HepG2 (cell line): ENCODE results near the gene CERS4. TPM values are rescaled to one million over a fixed set of nuclear protein-coding genes. Genes with fewer than 3 reads are reported as not detected.
A peak's percentile ranks its signal among the peaks of the same experiment; 100 is the strongest.

Experiments
- BRD4 ChIP-seq: sonication (generic); formaldehyde crosslinking; IDR thresholded peaks from 2 replicates; pipeline ENCODE4 v1.4.0; 2020; ENCODE audit warnings: missing genetic modification reagents
- CC2D1A ChIP-seq: sonication (generic); formaldehyde crosslinking; IDR thresholded peaks from 2 replicates; pipeline ENCODE4 v1.8.1; 2023; ENCODE audit warnings: mild to moderate bottlenecking, missing genetic modification reagents
- CHCHD3 ChIP-seq: sonication (generic); formaldehyde crosslinking; IDR thresholded peaks from 2 replicates; pipeline ENCODE4 v1.8.0; 2022; ENCODE audit warnings: mild to moderate bottlenecking, missing genetic modification reagents, moderate library complexity
- GABPB1 ChIP-seq: IDR thresholded peaks from 2 replicates; pipeline ENCODE4 v1.6.1; 2016; ENCODE audit warnings: mild to moderate bottlenecking, missing genetic modification reagents, moderate library complexity, missing compliant biosample characterization
- HNRNPH1 ChIP-seq: fragments of 200-400 bp; formaldehyde crosslinking; optimal IDR thresholded peaks from 2 replicates; pipeline ENCODE3; 2017; ENCODE audit warnings: mild to moderate bottlenecking, low read depth, low read length
- ISL2 ChIP-seq: sonication (generic); formaldehyde crosslinking; IDR thresholded peaks from 2 replicates; pipeline ENCODE4 v1.5.0; 2020; ENCODE audit warnings: missing genetic modification reagents
- ISX ChIP-seq: sonication (generic); formaldehyde crosslinking; conservative IDR thresholded peaks from 2 replicates; pipeline ENCODE4 v1.5.0; 2020; ENCODE audit warnings: missing genetic modification reagents
- MXI1 ChIP-seq: IDR thresholded peaks from 3 replicates; pipeline ENCODE4 v1.6.1; 2012; ENCODE audit warnings: low read depth, low read length, inconsistent platforms, borderline replicate concordance
- NR2F6 ChIP-seq, 2 experiments: IDR thresholded peaks; 2 replicates each; pipeline ENCODE4 v1.6.1; 2016; ENCODE audit warnings: antibody characterized with exemption in 1 of 2, mild to moderate bottlenecking in 1 of 2
- RELA ChIP-seq: sonication (generic); formaldehyde crosslinking; IDR thresholded peaks from 2 replicates; pipeline ENCODE4 v1.4.0; 2020; ENCODE audit warnings: missing genetic modification reagents
- TEAD3 ChIP-seq: optimal IDR thresholded peaks from 2 replicates; pipeline ENCODE3; 2016; ENCODE audit warnings: borderline replicate concordance
- ZNF598 ChIP-seq: sonication (generic); formaldehyde crosslinking; IDR thresholded peaks from 2 replicates; pipeline ENCODE4 v1.5.1; 2020; ENCODE audit warnings: mild to moderate bottlenecking, missing genetic modification reagents, borderline replicate concordance
- polyA plus RNA-seq, 8 experiments: library from polyadenylated mRNA; depleted of rRNA in 3 of 8; stranded (reverse) in 7 of 8; unstranded in 1 of 8; fragments of >200 nt; fragmentation: Illumina TruSeq in 4 of 8; extraction: Trizol in 4 of 8; gene quantifications; 2 replicates each; pipeline versions ENCODE4 v1.2.1 to v1.2.3, GENCODE V29; 2011 to 2016; ENCODE audit warnings: low read depth in 4 of 8, missing spikeins in 1 of 8, mixed read lengths in 1 of 8; ENCODE audit not compliant: insufficient read depth in 1 of 8
- total RNA-seq, 5 experiments: library from RNA; depleted of rRNA; stranded (reverse); fragments of >200 nt; fragmentation: Illumina TruSeq; extraction: Trizol; gene quantifications; 2 replicates each; pipeline ENCODE4 v1.2.3, GENCODE V29; 2016; ENCODE audit warnings: low read depth in 1 of 5
- TF ChIP-seq, protein P1 (sequence below): sonication (generic); formaldehyde crosslinking; IDR thresholded peaks from 2 replicates; pipeline ENCODE4 v1.4.0; 2020; ENCODE audit warnings: missing genetic modification reagents
- TF ChIP-seq, protein P2 (sequence below): sonication (generic); formaldehyde crosslinking; IDR thresholded peaks from 2 replicates; pipeline ENCODE4 v1.4.0; 2020; ENCODE audit warnings: mild to moderate bottlenecking, missing genetic modification reagents
- TF ChIP-seq, protein P3 (sequence below): sonication (generic); formaldehyde crosslinking; IDR thresholded peaks from 2 replicates; pipeline ENCODE4 v1.4.0; 2020; ENCODE audit warnings: missing genetic modification reagents, mild to moderate bottlenecking, borderline replicate concordance
- TF ChIP-seq, protein P4 (sequence below): sonication (generic); formaldehyde crosslinking; IDR thresholded peaks from 2 replicates; pipeline ENCODE4 v1.4.0; 2020; ENCODE audit warnings: mild to moderate bottlenecking, missing genetic modification reagents
- TF ChIP-seq, protein P5 (sequence below): IDR thresholded peaks from 2 replicates; pipeline ENCODE4 v1.6.1; 2018; ENCODE audit warnings: missing genetic modification reagents, mild to moderate bottlenecking, missing compliant biosample characterization
- TF ChIP-seq, protein P6 (sequence below): sonication (generic); formaldehyde crosslinking; IDR thresholded peaks from 2 replicates; pipeline ENCODE4 v1.4.0; 2020; ENCODE audit warnings: missing genetic modification reagents

CERS4 gene
- total and polyA plus RNA-seq, 2 of the 13 experiments (the other 11 are each of a cell fraction or from before 2014, with no cell fraction given) = 74.7 to 83.5 TPM

DNA sequence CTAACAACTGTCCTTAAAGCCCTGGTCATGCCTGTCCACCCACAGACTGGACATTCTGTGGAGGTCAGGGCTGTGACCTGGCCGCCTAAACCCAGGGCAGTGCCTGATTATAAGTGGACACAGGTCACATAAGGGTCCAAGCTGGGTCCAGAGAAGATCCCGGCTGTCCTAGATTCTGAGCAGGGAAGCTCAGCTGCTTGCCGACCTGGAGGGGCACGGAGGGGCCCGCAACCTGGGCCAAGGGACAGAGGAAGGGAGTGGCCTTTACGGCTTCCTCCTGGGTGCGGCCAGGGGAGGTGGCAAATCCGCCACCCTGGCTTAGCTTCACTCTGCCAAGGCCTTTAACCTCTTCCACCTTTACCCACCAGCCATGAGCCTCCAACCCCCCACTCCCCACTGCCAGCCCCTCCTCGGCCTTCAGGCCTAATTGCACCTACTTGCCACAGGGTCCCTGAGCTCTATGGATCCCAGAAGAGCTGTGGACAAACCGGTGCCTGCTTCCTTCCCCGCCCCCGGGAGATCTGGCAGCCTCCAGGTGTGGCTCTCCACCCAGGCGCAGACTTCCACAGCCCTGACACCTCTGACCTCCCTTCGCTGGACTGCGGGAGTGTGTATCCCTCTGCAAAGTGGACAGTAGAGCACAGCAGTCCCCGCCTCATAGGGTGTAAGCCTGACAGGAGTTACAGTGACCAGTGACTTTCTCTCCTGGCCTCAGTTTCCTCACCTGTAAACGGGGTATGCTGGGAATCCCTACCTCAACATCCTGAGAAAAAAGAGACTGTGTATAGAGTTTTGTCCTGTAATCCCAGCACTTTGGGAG is 97.3 kb downstream of the CERS4 start (continued):
- TF ChIP-seq, protein P1, sequence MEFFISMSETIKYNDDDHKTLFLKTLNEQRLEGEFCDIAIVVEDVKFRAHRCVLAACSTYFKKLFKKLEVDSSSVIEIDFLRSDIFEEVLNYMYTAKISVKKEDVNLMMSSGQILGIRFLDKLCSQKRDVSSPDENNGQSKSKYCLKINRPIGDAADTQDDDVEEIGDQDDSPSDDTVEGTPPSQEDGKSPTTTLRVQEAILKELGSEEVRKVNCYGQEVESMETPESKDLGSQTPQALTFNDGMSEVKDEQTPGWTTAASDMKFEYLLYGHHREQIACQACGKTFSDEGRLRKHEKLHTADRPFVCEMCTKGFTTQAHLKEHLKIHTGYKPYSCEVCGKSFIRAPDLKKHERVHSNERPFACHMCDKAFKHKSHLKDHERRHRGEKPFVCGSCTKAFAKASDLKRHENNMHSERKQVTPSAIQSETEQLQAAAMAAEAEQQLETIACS (CRISPR knock-in tag) = peak; percentile 12; the same call in 1 of the 2 replicates
- TF ChIP-seq CC2D1A = no peak
- TF ChIP-seq, protein P2, sequence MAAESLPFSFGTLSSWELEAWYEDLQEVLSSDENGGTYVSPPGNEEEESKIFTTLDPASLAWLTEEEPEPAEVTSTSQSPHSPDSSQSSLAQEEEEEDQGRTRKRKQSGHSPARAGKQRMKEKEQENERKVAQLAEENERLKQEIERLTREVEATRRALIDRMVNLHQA = no peak
- no peak for TF ChIP-seq TEAD3
- no peak for TF ChIP-seq RELA
- TF ChIP-seq NR2F6 (IDR thresholded peaks at IDR 0.05) = peak; percentile 25; the same call in 1 of the 2 replicates
- TF ChIP-seq NR2F6 (CRISPR knock-in tag; IDR thresholded peaks at IDR 0.05) = no peak
- TF ChIP-seq CHCHD3 = no peak
- no peak for TF ChIP-seq ISL2 (CRISPR knock-in tag)
- no peak for TF ChIP-seq BRD4 (CRISPR knock-in tag)
- TF ChIP-seq ZNF598 (CRISPR knock-in tag) = no peak
- TF ChIP-seq GABPB1 (CRISPR knock-in tag) = no peak
- TF ChIP-seq ISX = no peak
- TF ChIP-seq, protein P3, sequence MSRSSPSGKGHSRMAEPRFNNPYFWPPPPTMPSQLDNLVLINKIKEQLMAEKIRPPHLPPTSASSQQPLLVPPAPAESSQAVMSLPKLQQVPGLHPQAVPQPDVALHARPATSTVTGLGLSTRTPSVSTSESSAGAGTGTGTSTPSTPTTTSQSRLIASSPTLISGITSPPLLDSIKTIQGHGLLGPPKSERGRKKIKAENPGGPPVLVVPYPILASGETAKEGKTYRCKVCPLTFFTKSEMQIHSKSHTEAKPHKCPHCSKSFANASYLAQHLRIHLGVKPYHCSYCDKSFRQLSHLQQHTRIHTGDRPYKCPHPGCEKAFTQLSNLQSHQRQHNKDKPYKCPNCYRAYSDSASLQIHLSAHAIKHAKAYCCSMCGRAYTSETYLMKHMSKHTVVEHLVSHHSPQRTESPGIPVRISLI (CRISPR knock-in tag) = no peak
- TF ChIP-seq MXI1 = no peak
- TF ChIP-seq, protein P4, sequence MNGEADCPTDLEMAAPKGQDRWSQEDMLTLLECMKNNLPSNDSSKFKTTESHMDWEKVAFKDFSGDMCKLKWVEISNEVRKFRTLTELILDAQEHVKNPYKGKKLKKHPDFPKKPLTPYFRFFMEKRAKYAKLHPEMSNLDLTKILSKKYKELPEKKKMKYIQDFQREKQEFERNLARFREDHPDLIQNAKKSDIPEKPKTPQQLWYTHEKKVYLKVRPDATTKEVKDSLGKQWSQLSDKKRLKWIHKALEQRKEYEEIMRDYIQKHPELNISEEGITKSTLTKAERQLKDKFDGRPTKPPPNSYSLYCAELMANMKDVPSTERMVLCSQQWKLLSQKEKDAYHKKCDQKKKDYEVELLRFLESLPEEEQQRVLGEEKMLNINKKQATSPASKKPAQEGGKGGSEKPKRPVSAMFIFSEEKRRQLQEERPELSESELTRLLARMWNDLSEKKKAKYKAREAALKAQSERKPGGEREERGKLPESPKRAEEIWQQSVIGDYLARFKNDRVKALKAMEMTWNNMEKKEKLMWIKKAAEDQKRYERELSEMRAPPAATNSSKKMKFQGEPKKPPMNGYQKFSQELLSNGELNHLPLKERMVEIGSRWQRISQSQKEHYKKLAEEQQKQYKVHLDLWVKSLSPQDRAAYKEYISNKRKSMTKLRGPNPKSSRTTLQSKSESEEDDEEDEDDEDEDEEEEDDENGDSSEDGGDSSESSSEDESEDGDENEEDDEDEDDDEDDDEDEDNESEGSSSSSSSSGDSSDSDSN (CRISPR knock-in tag) = no peak
- TF ChIP-seq, protein P5, sequence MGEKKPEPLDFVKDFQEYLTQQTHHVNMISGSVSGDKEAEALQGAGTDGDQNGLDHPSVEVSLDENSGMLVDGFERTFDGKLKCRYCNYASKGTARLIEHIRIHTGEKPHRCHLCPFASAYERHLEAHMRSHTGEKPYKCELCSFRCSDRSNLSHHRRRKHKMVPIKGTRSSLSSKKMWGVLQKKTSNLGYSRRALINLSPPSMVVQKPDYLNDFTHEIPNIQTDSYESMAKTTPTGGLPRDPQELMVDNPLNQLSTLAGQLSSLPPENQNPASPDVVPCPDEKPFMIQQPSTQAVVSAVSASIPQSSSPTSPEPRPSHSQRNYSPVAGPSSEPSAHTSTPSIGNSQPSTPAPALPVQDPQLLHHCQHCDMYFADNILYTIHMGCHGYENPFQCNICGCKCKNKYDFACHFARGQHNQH (CRISPR knock-in tag) = 0 out of 2 replicates have a peak, but pooled peaks have one; percentile 35
- TF ChIP-seq, protein P6, sequence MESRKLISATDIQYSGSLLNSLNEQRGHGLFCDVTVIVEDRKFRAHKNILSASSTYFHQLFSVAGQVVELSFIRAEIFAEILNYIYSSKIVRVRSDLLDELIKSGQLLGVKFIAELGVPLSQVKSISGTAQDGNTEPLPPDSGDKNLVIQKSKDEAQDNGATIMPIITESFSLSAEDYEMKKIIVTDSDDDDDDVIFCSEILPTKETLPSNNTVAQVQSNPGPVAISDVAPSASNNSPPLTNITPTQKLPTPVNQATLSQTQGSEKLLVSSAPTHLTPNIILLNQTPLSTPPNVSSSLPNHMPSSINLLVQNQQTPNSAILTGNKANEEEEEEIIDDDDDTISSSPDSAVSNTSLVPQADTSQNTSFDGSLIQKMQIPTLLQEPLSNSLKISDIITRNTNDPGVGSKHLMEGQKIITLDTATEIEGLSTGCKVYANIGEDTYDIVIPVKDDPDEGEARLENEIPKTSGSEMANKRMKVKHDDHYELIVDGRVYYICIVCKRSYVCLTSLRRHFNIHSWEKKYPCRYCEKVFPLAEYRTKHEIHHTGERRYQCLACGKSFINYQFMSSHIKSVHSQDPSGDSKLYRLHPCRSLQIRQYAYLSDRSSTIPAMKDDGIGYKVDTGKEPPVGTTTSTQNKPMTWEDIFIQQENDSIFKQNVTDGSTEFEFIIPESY (CRISPR knock-in tag) = 0 out of 2 replicates have a peak, but pooled peaks have one; percentile 26
- no peak for TF ChIP-seq HNRNPH1
